PC-9 (cell line): ENCODE measurements around the gene TCHP.

ENCODE experiments used
- EZH2 ChIP-seq: fragments of 200-600 bp; sonication (generic); IDR thresholded peaks from 2 replicates; pipeline ENCODE4 v1.8.0; 2017; ENCODE audit warnings: antibody characterized with exemption, low read depth
- TF ChIP-seq, protein P1 (sequence below): fragments of 200-600 bp; sonication (generic); conservative IDR thresholded peaks from 2 replicates; pipeline ENCODE4 v1.6.1; 2017; ENCODE audit warnings: mixed run types, antibody characterized with exemption, mild to moderate bottlenecking, moderate library complexity

DNA sequence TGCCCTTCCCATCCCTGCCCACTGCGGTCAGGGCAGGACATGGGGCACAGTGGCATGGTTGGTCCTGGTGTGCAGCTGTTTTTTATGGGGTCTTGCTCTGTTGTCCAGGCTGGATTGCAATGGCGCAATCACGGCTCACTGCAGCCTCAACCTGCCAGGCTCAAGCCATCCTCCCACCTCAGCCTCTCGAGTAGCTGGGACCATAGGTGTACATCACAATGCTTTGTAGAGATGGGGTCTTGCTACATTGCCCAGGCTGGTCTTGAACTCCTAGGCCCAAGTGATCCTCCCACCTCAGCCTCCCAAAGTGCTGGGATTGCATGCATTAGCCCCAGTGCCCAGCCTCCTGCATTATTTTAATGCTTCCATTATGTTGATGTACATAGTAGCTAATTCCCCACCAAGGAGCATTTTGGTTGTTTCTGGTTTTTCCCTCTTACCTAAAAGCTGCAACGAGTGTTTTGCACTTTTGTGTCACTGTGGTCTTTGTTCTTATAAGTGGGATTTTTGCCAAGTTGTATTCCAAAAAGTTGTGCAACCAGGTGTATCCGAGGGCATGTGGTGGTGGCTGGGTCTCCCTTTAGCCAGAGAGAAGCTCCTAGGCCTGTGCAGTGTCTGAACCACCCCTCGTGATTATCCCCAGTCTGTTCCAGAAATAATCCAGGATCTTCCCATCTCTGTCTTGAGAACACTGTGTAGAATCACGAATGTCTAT lies 10.3 kb downstream of the TCHP start:
- no peak for TF ChIP-seq EZH2
- TF ChIP-seq, protein P1, sequence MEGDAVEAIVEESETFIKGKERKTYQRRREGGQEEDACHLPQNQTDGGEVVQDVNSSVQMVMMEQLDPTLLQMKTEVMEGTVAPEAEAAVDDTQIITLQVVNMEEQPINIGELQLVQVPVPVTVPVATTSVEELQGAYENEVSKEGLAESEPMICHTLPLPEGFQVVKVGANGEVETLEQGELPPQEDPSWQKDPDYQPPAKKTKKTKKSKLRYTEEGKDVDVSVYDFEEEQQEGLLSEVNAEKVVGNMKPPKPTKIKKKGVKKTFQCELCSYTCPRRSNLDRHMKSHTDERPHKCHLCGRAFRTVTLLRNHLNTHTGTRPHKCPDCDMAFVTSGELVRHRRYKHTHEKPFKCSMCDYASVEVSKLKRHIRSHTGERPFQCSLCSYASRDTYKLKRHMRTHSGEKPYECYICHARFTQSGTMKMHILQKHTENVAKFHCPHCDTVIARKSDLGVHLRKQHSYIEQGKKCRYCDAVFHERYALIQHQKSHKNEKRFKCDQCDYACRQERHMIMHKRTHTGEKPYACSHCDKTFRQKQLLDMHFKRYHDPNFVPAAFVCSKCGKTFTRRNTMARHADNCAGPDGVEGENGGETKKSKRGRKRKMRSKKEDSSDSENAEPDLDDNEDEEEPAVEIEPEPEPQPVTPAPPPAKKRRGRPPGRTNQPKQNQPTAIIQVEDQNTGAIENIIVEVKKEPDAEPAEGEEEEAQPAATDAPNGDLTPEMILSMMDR = no peak
